Motor neuron (in vitro differentiated cells): ENCODE data around the gene DAAM2. TPM values are rescaled to one million over a fixed set of nuclear protein-coding genes. Genes with fewer than 3 reads are reported as not detected.

Experiments
- ATAC-seq, 8 experiments: fragments of 200-7000 bp; cut with Tn5 transposase; replicated peaks in 6 of 8; 2 replicates each; pipeline ENCODE4 v1.8.0; 2021; ENCODE audit warnings: mild to moderate bottlenecking in 8 of 8, moderate library complexity in 8 of 8
- H3K27ac ChIP-seq, 2 donors: fragments of 250-450 bp; sonication (Bioruptor Pico); 2 replicates each; pipeline ENCODE4 v1.9.0; 2021; ENCODE audit warnings: antibody characterized with exemption in 2 of 2, mild to moderate bottlenecking in 2 of 2, moderate library complexity in 1 of 2
- H3K4me1 ChIP-seq, 2 donors: fragments of 250-450 bp; sonication (Bioruptor Pico); replicated peaks in 1 of 2; 2 replicates each; pipeline ENCODE4 v1.6.1; 2021; ENCODE audit warnings: antibody characterized with exemption in 2 of 2, mild to moderate bottlenecking in 2 of 2, moderate library complexity in 1 of 2
- H3K4me3 ChIP-seq, 5 donors: fragments of 250-450 bp; sonication (Bioruptor Pico); 2 replicates each; pipeline ENCODE4 v1.9.0; 2021; ENCODE audit warnings: antibody characterized with exemption in 5 of 5, mild to moderate bottlenecking in 5 of 5, moderate library complexity in 4 of 5
- WGBS, 10 experiments: fragments of 450-650 bp; shearing (Covaris generic); methylation state at CpG; one replicate each; pipeline ENCODE4 v1.0.0; 2022; 5-methylcytosine and 5-hydroxymethylcytosine counted together
- in situ Hi-C, 9 experiments: fragments of 400-800 bp; cut with MboI; loops; one replicate each; pipeline ENCODE4 v1.15.0; 2021; ENCODE audit warnings: low sequenced_read_pairs in 9 of 9, low pct_unique_long_range_greater_than_20kb in 2 of 9; ENCODE audit not compliant: unreplicated experiment in 9 of 9
- total RNA-seq, 8 experiments: library from RNA; unstranded; fragments of 300-600 nt; gene quantifications; 2 replicates each; pipeline versions ENCODE4 v1.2.3 to v1.2.4, GENCODE V29; 2022

The DAAM2 gene
- total RNA-seq, 8 experiments from 2014 or later, result 0.60 to 11.3 (median 2.4) TPM

- 100% methylated on average over 1 of the region's 10 CpGs; no CpG with 5 or more reads in 9 of the 10 experiments for WGBS, 10 experiments
- Histone ChIP-seq H3K4me3 (no peak overlapping the region), H3K4me1 (no peaks in the 10 kb centered on the region), H3K27ac (no peak overlapping the region)
- in situ Hi-C loops, result loop anchor here in 1 of 9 experiments (25.0 kb wide), 1 partner anchor 549 kb away; no protein-coding TSS in a partner anchor
- ATAC-seq, result no peak
Observed at GRCh38 chr6:39911513-39912125, 119.4 kb downstream of the DAAM2 start.

- Histone ChIP-seq H3K4me1 (no peaks in the 10 kb centered on the region), H3K4me3 (no peak overlapping the region), H3K27ac (no peak overlapping the region)
- in situ Hi-C loops, result loop anchor here in 1 of 9 experiments (25.0 kb wide), 1 partner anchor 550 kb away; no protein-coding TSS in a partner anchor
- ATAC-seq, result no peak
- 82 to 100% methylated on average over 2 to 3 of the region's 4 CpGs; no CpG with 5 or more reads in 8 of the 10 experiments for WGBS, 10 experiments
Observed at GRCh38 chr6:39912446-39912845, 120.3 kb downstream of the DAAM2 start.

- Histone ChIP-seq H3K27ac (no peak overlapping the region), H3K4me1 (no peaks in the 10 kb centered on the region), H3K4me3 (no peak overlapping the region)
- WGBS, 10 experiments, result 80 to 100% (median 89%) methylated on average over 1 to 7 of the region's 12 CpGs; no CpG with 5 or more reads in 6 of the 10 experiments
- in situ Hi-C loops, result loop anchor here in 1 of 9 experiments (25.0 kb wide), 1 partner anchor 551 kb away; no protein-coding TSS in a partner anchor
- ATAC-seq, result no peak
Observed at GRCh38 chr6:39913391-39913916, 121.3 kb downstream of the DAAM2 start.

- ATAC-seq, result no peak
- in situ Hi-C loops, result loop anchor here in 1 of 9 experiments (25.0 kb wide), 1 partner anchor 552 kb away; no protein-coding TSS in a partner anchor
- 59 to 100% (median 100%) methylated on average over 1 to 3 of the region's 3 CpGs; no CpG with 5 or more reads in 2 of the 10 experiments for WGBS, 10 experiments
- Histone ChIP-seq H3K4me3 (no peak overlapping the region), H3K27ac (no peak overlapping the region), H3K4me1 (no peaks in the 10 kb centered on the region)
Observed at GRCh38 chr6:39914239-39914638, 122.1 kb downstream of the DAAM2 start.

GRCh38 chr6:39915866-39916265 is 123.7 kb downstream of the DAAM2 start:
- 80 to 100% (median 89%) methylated on average over 1 to 5 of the region's 5 CpGs; no CpG with 5 or more reads in 4 of the 10 experiments for WGBS, 10 experiments

GRCh38 chr6:39917329-39917728 is 125.2 kb downstream of the DAAM2 start:
- in situ Hi-C loops, result loop anchor here in 1 of 9 experiments (25.0 kb wide), 1 partner anchor 555 kb away; no protein-coding TSS in a partner anchor
- no peaks in the 10 kb centered on the region for H3K4me1 ChIP-seq
- no peak for ATAC-seq
- no peak overlapping the region for H3K27ac ChIP-seq
- H3K4me3 ChIP-seq, result no peak overlapping the region
- 50 to 100% (median 88%) methylated on average over 1 to 4 of the region's 4 CpGs for WGBS, 10 experiments

More at GRCh38 chr6:39915866-39916265, 123.7 kb downstream of the DAAM2 start:
- no peak for ATAC-seq
- Histone ChIP-seq H3K27ac (no peak overlapping the region), H3K4me1 (no peaks in the 10 kb centered on the region), H3K4me3 (no peak overlapping the region)
- in situ Hi-C loops, result loop anchor here in 1 of 9 experiments (25.0 kb wide), 1 partner anchor 554 kb away; no protein-coding TSS in a partner anchor

- Histone ChIP-seq H3K27ac (no peak overlapping the region), H3K4me3 (no peak overlapping the region), H3K4me1 (no peaks in the 10 kb centered on the region)
- WGBS, 10 experiments, result 58 to 100% (median 80%) methylated on average over 1 to 3 of the region's 3 CpGs; no CpG with 5 or more reads in 2 of the 10 experiments
- no peak for ATAC-seq
- in situ Hi-C loops, result loop anchor here in 1 of 9 experiments (25.0 kb wide), 1 partner anchor 556 kb away; no protein-coding TSS in a partner anchor
Observed at GRCh38 chr6:39917981-39918380, 125.8 kb downstream of the DAAM2 start.

GRCh38 chr6:39918831-39919230 is 126.7 kb downstream of the DAAM2 start:
- WGBS, 10 experiments, result 72 to 100% (median 96%) methylated on average over 1 to 5 of the region's 5 CpGs
- Histone ChIP-seq H3K27ac (no peak overlapping the region), H3K4me3 (no peak overlapping the region), H3K4me1 (no peaks in the 10 kb centered on the region)
- in situ Hi-C loops, result loop anchor here in 1 of 9 experiments (25.0 kb wide), 1 partner anchor 557 kb away; no protein-coding TSS in a partner anchor
- no peak for ATAC-seq

GRCh38 chr6:39920157-39920556 is 128.0 kb downstream of the DAAM2 start:
- ATAC-seq, result no peak
- Histone ChIP-seq H3K4me3 (no peak overlapping the region), H3K4me1 (no peaks in the 10 kb centered on the region), H3K27ac (no peak overlapping the region)
- in situ Hi-C loops, result loop anchor here in 1 of 9 experiments (25.0 kb wide), 1 partner anchor 558 kb away; no protein-coding TSS in a partner anchor
- 73 to 100% (median 85%) methylated on average over 1 to 3 of the region's 3 CpGs; no CpG with 5 or more reads in 2 of the 10 experiments for WGBS, 10 experiments

GRCh38 chr6:39922821-39923220 is 130.6 kb downstream of the DAAM2 start:
- in situ Hi-C loops, result loop anchor here in 1 of 9 experiments (25.0 kb wide), 1 partner anchor 561 kb away; no protein-coding TSS in a partner anchor
- ATAC-seq, result no peak
- Histone ChIP-seq H3K4me3 (no peak overlapping the region), H3K27ac (no peak overlapping the region), H3K4me1 (no peaks in the 10 kb centered on the region)
- WGBS, 10 experiments, result 60 to 100% (median 100%) methylated on average over 1 to 2 of the region's 5 CpGs; no CpG with 5 or more reads in 4 of the 10 experiments

- Histone ChIP-seq H3K4me3 (no peak overlapping the region), H3K4me1 (no peaks in the 10 kb centered on the region), H3K27ac (no peak overlapping the region)
- ATAC-seq, result no peak
- in situ Hi-C loops, result loop anchor here in 1 of 9 experiments (25.0 kb wide), 1 partner anchor 561 kb away; no protein-coding TSS in a partner anchor
- WGBS, 10 experiments, result 96 to 100% (median 100%) methylated on average over 1 to 4 of the region's 5 CpGs; no CpG with 5 or more reads in 7 of the 10 experiments
Observed at GRCh38 chr6:39923394-39923793, 131.2 kb downstream of the DAAM2 start.

- H3K4me1 ChIP-seq, result no peaks in the 10 kb centered on the region
- in situ Hi-C loops, result loop anchor here in 1 of 9 experiments (25.0 kb wide), 1 partner anchor 562 kb away; no protein-coding TSS in a partner anchor
- 76 to 100% (median 80%) methylated on average over 1 to 5 of the region's 6 CpGs; no CpG with 5 or more reads in 3 of the 10 experiments for WGBS, 10 experiments
- no peak overlapping the region for H3K4me3 ChIP-seq
- no peak for ATAC-seq
- H3K27ac ChIP-seq, result no peak overlapping the region
Observed at GRCh38 chr6:39923861-39924260, 131.7 kb downstream of the DAAM2 start.

- H3K27ac ChIP-seq, result no peak overlapping the region
- no peak for ATAC-seq
- 69 to 100% (median 96%) methylated on average over 2 to 6 of the region's 6 CpGs; no CpG with 5 or more reads in 3 of the 10 experiments for WGBS, 10 experiments
- in situ Hi-C loops, result loop anchor here in 1 of 9 experiments (25.0 kb wide), 1 partner anchor 562 kb away; no protein-coding TSS in a partner anchor
- H3K4me1 ChIP-seq, result no peaks in the 10 kb centered on the region
- no peak overlapping the region for H3K4me3 ChIP-seq
Observed at GRCh38 chr6:39924283-39924682, 132.1 kb downstream of the DAAM2 start.
